Measurements from ENCODE around the gene DENND1B.

DNA sequence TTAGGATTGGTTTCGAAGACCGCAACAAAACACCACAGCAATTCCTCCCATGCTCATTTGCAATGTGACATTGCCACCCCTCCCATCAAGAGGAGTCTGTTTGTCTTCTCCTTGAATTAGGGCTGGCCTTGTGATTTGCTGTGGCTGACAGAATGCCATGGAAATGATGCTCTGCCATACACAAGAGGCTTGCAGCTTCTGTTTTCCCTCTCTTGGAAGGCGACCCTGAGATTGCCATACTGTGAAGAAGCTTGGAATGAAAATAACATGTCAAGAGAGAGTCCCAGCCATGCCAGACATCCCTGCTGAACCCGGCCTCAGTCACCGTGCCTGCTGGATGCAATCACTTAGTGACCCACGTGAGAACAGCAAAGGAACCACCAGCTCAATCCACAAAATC lies 294.8 kb downstream of the DENND1B start:
- no peak for TF ChIP-seq POLR2A (IDR thresholded peaks at IDR 0.05)
- TF ChIP-seq, protein P1, sequence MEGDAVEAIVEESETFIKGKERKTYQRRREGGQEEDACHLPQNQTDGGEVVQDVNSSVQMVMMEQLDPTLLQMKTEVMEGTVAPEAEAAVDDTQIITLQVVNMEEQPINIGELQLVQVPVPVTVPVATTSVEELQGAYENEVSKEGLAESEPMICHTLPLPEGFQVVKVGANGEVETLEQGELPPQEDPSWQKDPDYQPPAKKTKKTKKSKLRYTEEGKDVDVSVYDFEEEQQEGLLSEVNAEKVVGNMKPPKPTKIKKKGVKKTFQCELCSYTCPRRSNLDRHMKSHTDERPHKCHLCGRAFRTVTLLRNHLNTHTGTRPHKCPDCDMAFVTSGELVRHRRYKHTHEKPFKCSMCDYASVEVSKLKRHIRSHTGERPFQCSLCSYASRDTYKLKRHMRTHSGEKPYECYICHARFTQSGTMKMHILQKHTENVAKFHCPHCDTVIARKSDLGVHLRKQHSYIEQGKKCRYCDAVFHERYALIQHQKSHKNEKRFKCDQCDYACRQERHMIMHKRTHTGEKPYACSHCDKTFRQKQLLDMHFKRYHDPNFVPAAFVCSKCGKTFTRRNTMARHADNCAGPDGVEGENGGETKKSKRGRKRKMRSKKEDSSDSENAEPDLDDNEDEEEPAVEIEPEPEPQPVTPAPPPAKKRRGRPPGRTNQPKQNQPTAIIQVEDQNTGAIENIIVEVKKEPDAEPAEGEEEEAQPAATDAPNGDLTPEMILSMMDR (IDR thresholded peaks at IDR 0.05) = no peak

Data from testis (tissue), 2 donors.